ENCODE results near the gene TLX3.

Gene TLX3

GRCh38 chr5:171323806-171324632, 15.0 kb downstream of the TLX3 start:
- H3K4me3 ChIP-seq (ENCODE audit: low read depth, low read length): no peak overlapping the region
- TF ChIP-seq CTCF (IDR thresholded peaks at IDR 0.05; ENCODE audit: control insufficient read depth, extremely low read depth, insufficient read depth): no peak
- peak; percentile 18 for DNase-seq (ENCODE audit: low read depth)

GRCh38 chr5:171330021-171330420, 21.0 kb downstream of the TLX3 start:
- H3K4me3 ChIP-seq (ENCODE audit: low read depth, low read length): no peak overlapping the region
- no peak for TF ChIP-seq CTCF (IDR thresholded peaks at IDR 0.05; ENCODE audit: control insufficient read depth, extremely low read depth, insufficient read depth)
- no peak for DNase-seq (ENCODE audit: low read depth)

GRCh38 chr5:171335616-171336015, 26.6 kb downstream of the TLX3 start:
- TF ChIP-seq CTCF (IDR thresholded peaks at IDR 0.05; ENCODE audit: control insufficient read depth, extremely low read depth, insufficient read depth): no peak
- no peak for DNase-seq (ENCODE audit: low read depth)
- H3K4me3 ChIP-seq (ENCODE audit: low read depth, low read length): no peak overlapping the region

- peak; percentile 75 for TF ChIP-seq CTCF (IDR thresholded peaks at IDR 0.05; ENCODE audit: control insufficient read depth, extremely low read depth, insufficient read depth)
- DNase-seq (ENCODE audit: low read depth): peak; percentile 25
- H3K4me3 ChIP-seq (ENCODE audit: low read depth, low read length): peak overlapping the region; percentile 56
Observed at GRCh38 chr5:171336521-171337209, 27.6 kb downstream of the TLX3 start.

- peak overlapping the region; percentile 56 for H3K4me3 ChIP-seq (ENCODE audit: low read depth, low read length)
- no peak for TF ChIP-seq CTCF (IDR thresholded peaks at IDR 0.05; ENCODE audit: control insufficient read depth, extremely low read depth, insufficient read depth)
Observed at GRCh38 chr5:171337210-171337569, 28.1 kb downstream of the TLX3 start.

GRCh38 chr5:171340042-171340441, 31.0 kb downstream of the TLX3 start:
- TF ChIP-seq CTCF (IDR thresholded peaks at IDR 0.05; ENCODE audit: control insufficient read depth, extremely low read depth, insufficient read depth): no peak
- H3K4me3 ChIP-seq (ENCODE audit: low read depth, low read length): no peak overlapping the region
- no peak for DNase-seq (ENCODE audit: low read depth)

More at GRCh38 chr5:171337210-171337569, 28.1 kb downstream of the TLX3 start:
- DNase-seq (ENCODE audit: low read depth): no peak
